ENCODE results near the gene DBF4B.

Gene DBF4B

GRCh38 chr17:44786551-44787081 is 78.2 kb downstream of the DBF4B start:
- Histone ChIP-seq H3K36me3 (no peaks in the 10 kb centered on the region), H3K9me3 (no peaks in the 10 kb centered on the region), H3K27me3 (peaks cover 8% of the 10 kb centered on the region), H3K4me3 (ENCODE audit: low read depth in 1 of 2, low read length in 1 of 2) (no peak overlapping the region), H3K4me1 (ENCODE audit: control insufficient read depth in 1 of 2, insufficient read depth in 1 of 2, low read depth in 1 of 2, low read length in 1 of 2) (no peaks in the 10 kb centered on the region), H3K27ac (no peak overlapping the region)
- TF ChIP-seq, protein P1, sequence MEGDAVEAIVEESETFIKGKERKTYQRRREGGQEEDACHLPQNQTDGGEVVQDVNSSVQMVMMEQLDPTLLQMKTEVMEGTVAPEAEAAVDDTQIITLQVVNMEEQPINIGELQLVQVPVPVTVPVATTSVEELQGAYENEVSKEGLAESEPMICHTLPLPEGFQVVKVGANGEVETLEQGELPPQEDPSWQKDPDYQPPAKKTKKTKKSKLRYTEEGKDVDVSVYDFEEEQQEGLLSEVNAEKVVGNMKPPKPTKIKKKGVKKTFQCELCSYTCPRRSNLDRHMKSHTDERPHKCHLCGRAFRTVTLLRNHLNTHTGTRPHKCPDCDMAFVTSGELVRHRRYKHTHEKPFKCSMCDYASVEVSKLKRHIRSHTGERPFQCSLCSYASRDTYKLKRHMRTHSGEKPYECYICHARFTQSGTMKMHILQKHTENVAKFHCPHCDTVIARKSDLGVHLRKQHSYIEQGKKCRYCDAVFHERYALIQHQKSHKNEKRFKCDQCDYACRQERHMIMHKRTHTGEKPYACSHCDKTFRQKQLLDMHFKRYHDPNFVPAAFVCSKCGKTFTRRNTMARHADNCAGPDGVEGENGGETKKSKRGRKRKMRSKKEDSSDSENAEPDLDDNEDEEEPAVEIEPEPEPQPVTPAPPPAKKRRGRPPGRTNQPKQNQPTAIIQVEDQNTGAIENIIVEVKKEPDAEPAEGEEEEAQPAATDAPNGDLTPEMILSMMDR (IDR thresholded peaks at IDR 0.05), result no peak

- H3K9me3 ChIP-seq, result no peaks in the 10 kb centered on the region
- no peak overlapping the region for H3K27ac ChIP-seq
- peaks cover 3% of the 10 kb centered on the region for H3K27me3 ChIP-seq
- no peaks in the 10 kb centered on the region for H3K4me1 ChIP-seq (ENCODE audit: control insufficient read depth in 1 of 2, insufficient read depth in 1 of 2, low read depth in 1 of 2, low read length in 1 of 2)
- no peaks in the 10 kb centered on the region for H3K36me3 ChIP-seq
- no peak overlapping the region for H3K4me3 ChIP-seq (ENCODE audit: low read depth in 1 of 2, low read length in 1 of 2)
- TF ChIP-seq, protein P1 (IDR thresholded peaks at IDR 0.05), result no peak
Observed at GRCh38 chr17:44787271-44787940, 78.9 kb downstream of the DBF4B start.

- Histone ChIP-seq H3K27ac (no peak overlapping the region), H3K36me3 (no peaks in the 10 kb centered on the region), H3K27me3 (no peaks in the 10 kb centered on the region), H3K4me3 (ENCODE audit: low read depth in 1 of 2, low read length in 1 of 2) (no peak overlapping the region), H3K9me3 (no peaks in the 10 kb centered on the region), H3K4me1 (ENCODE audit: control insufficient read depth in 1 of 2, insufficient read depth in 1 of 2, low read depth in 1 of 2, low read length in 1 of 2) (no peaks in the 10 kb centered on the region)
- TF ChIP-seq, protein P1 (IDR thresholded peaks at IDR 0.05), result no peak
Observed at GRCh38 chr17:44788139-44788538, 79.7 kb downstream of the DBF4B start.

DNA sequence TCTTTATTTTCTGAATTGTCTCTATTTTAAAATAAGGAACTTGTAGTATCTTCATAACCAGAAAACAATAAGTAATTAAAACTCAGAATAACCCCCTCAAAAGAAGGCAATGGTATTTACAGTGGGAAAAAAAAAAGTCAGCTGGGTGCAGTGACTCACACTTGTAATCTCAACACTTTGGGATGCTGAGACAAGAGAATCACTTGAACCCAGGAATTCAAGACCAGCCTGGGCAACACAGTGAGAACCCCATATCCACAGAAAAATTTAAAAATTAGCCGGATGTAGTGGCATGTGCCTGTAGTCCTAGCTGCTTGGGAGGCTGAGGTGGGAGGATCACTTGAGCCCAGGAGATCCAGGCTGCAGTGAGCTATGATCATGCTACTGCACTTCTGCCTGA is 83.8 kb downstream of the DBF4B start:
- Histone ChIP-seq H3K27me3 (no peaks in the 10 kb centered on the region), H3K9me3 (no peaks in the 10 kb centered on the region), H3K4me1 (ENCODE audit: control insufficient read depth in 1 of 2, insufficient read depth in 1 of 2, low read depth in 1 of 2, low read length in 1 of 2) (peaks cover 6 to 12% of the 10 kb centered on the region in 2 experiments), H3K4me3 (ENCODE audit: low read depth in 1 of 2, low read length in 1 of 2) (no peak overlapping the region), H3K36me3 (no peaks in the 10 kb centered on the region), H3K27ac (no peak overlapping the region)
- TF ChIP-seq, protein P1 (IDR thresholded peaks at IDR 0.05), result no peak

GRCh38 chr17:44793885-44794842 is 85.7 kb downstream of the DBF4B start:
- Histone ChIP-seq H3K4me3 (ENCODE audit: low read depth in 1 of 2, low read length in 1 of 2) (no peak overlapping the region), H3K4me1 (ENCODE audit: control insufficient read depth in 1 of 2, insufficient read depth in 1 of 2, low read depth in 1 of 2, low read length in 1 of 2) (peaks cover 6 to 12% of the 10 kb centered on the region in 2 experiments), H3K27ac (peak overlapping the region; percentile 50), H3K36me3 (no peaks in the 10 kb centered on the region), H3K9me3 (no peaks in the 10 kb centered on the region), H3K27me3 (peaks cover 4% of the 10 kb centered on the region)
- TF ChIP-seq, protein P1 (IDR thresholded peaks at IDR 0.05), result no peak

Data from neutrophil (primary cell).